Ecto neural progenitor cell (in vitro differentiated cells): ENCODE data around the gene RAD51B.

ENCODE experiments used
- DNase-seq: peaks from one replicate; pipeline ENCODE4 v3.0.0-alpha.2; 2018; ENCODE audit warnings: low spot score

The RAD51B gene

DNA sequence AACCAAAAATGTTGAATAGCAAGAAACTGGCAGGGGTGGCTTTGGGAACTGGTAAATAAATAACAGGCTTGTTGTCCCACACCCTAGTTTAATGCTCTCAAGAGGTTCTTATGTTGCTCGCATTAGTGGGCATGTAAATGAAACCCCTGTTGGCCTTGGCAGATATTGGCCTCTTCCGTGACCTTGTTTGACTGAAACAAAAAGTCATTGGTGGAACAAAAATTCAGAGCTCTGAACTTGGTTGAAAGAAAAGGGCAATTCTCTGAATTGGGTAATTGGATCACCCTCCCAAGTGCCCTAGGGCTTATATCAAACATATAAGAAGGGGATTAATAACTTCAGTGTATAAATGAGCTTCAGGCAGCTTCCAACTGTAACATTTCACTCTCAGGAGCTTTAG lies 547.1 kb downstream of the RAD51B start:
- DNase-seq = no peak

DNA sequence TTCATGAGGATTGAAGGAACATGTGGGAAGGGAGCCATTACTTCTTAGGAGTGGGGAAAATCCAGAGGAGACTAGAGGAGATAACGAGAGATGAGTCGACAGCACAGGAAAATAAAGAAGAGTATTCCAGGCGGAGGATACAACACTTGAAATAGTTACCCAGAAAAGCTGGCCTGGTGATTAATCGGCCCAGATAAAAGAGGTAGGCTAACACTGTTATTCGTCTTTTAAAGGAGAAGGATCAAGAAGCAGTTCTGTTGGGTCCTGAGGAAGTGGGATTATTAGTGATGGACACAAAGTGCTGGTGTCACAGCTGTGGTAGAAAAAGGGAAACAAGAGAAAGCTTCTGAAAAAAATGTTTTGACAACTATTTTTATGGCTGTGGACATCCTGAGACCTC lies 548.0 kb downstream of the RAD51B start:
- DNase-seq = no peak

DNA sequence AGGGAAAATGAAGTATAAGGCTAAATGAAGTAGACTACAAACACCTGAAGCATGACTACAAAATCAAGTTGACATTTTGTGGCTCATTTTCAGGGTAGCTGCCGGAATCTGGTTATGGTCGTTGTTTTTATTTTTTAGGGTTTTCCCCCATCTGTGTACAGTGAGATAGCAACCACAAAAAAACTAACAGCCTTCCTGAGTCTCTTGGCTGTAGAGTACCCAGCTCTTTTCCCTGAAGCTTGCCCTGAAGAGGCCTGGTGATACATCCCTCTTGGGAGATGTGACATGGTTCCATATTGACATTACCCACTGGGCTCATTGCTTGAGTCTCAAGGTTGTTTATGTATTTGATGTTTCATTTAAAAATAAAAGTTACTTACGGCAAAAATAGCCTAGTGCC lies 549.3 kb downstream of the RAD51B start:
- DNase-seq = no peak

DNA sequence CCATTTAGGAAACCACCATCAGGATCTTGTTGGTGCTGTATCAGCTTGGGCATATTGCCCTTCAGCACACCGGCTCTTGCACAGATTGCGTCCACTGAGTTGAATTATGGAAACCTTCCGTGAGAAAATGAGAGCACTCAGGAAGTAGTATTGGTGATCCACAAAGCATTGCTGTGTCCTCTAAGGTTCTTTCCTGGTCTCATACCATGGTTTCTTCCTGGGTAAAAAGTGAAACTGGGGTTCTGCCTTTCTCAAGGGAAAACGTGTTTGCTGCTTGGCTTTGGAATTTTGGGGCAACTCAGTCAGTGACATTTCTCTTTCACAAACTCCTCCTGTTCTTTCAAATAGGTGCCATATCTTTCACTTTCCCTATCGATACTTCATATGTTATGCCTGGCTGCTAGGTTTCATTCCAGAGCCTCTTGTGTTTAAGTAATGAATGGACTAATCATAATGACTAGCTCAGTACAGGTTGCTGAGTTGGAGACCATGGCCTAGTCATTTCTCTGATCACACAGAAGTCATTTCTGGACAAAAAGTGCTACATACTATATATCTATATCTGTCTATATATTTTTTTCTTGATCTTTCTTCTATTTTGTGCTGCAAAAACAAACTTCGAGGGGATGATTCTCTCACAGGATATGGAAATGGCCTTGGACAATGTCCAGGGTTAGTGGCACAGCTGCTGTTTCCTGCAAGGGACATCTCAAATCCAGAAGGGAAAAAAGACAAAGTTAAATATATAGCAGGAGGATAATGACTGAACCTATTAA lies 549.9 kb downstream of the RAD51B start:
- no peak for DNase-seq

DNA sequence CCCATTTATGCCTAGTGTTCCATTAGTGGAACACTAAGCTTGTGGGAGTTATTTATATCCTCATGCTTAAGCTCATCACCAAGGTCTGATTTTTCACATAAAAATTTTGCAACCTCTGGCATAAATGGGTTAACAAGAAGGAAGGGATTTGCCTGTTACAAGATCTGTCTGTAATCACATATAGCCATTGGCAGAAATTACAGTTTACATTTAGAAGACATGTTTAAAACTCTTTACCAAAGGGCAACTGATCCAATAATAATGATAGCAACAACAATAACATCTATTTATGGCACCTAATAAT lies 550.4 kb downstream of the RAD51B start:
- DNase-seq = no peak

DNA sequence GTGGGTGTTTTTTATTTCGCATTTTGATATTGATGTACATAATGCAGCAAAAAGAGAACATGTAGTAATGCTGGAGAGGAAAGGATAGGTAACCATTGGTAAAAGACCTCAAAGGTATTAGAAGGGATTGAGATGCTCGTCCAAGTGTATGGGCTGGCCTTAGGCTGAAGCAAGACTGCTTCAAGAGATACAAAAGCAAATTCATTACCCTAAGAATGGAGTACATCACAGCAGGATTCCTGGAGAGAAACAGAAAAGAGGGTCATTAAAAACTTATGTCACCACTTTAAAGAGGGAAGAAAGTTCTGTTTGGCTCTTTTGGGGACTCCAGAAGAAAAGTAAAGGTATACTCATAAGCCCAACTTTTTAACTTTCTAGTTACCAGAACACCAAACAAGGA lies 552.8 kb downstream of the RAD51B start:
- DNase-seq = no peak

DNA sequence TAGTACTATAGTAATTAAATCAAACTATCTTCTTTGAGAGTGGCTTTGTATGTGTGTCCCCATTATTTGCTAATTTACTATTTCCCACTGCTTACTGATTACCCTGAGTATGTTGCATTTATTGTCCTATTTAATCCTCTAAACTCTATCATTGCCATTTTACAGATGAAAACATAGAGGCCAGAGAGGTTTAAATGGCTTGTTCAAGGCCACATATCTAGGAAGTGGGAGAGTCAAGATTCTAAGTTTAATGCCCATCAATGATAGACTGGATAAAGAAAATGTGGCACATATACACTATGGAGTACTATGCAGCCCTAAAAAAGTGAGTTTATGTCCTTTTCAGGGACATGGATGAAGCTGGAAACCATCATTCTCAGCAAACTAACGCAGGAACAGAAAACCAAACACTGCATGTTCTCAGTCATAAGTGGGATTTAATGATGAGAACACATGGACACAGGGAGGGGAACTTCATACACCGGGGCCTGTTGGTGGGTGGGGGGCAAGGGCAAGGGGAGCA lies 553.6 kb downstream of the RAD51B start:
- no peak for DNase-seq

DNA sequence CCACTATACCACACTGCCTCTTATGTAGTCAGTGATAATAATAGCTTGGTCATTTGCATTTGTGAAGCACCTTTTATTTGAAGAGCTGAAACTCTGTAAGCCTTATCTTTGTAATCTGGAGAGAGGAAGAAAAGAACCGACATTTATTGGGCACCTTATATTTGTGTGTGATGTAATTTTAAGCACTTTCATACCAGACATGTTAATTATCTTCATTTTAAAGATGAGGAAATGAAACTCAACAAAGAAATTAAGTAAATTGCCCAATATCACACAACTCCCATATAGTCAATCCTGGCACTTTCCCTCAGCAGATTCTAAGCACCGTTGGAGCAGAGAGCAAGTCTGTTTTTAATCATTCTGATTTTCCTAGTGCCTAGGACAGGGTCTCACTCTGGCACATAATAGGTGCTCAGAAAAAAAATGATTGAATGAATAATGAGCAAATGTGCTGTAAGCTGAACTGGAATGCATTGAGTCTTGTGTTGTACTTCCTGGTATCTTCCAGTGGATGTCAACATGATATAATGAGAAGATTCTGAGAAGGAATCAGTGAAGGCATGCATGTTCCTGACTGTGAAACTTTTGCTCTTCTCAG lies 554.4 kb downstream of the RAD51B start:
- DNase-seq = no peak

DNA sequence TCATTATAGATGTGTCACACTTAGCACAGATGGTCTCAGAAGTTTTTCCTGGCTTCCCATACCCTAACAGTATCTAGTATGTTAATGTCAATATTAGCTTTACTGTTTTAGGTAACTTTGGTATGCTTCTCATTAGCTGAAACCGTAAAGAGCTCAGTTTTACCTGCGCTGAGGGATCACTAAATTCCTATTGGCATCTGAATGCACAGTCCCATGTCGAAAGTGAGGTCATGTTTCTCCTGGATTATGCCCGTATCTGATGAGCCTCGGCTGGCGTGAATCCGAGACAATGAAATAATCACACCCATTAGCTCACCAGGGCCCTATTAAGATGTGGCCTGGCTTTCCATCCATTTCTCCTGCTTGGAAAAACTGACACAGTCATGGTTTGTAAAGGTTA lies 555.1 kb downstream of the RAD51B start:
- DNase-seq = no peak

DNA sequence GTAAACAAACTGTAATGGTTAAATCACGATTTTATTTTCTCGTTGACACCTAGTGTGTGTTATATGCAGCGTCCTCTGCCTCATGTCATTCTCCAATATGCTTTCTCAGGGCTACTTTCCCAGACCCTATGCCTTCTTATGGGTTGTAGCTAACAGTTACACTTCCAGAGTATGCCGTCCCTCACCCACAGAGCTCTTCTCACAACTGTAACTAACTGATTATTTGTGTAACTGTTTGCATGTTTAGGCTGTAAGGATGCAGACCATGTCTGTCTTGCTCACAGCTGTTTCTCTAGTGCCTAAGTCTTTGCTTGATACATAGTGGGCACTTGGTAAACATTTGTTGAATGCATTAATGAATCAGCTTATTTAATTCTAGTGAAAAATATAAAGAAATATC lies 555.8 kb downstream of the RAD51B start:
- DNase-seq = no peak

DNA sequence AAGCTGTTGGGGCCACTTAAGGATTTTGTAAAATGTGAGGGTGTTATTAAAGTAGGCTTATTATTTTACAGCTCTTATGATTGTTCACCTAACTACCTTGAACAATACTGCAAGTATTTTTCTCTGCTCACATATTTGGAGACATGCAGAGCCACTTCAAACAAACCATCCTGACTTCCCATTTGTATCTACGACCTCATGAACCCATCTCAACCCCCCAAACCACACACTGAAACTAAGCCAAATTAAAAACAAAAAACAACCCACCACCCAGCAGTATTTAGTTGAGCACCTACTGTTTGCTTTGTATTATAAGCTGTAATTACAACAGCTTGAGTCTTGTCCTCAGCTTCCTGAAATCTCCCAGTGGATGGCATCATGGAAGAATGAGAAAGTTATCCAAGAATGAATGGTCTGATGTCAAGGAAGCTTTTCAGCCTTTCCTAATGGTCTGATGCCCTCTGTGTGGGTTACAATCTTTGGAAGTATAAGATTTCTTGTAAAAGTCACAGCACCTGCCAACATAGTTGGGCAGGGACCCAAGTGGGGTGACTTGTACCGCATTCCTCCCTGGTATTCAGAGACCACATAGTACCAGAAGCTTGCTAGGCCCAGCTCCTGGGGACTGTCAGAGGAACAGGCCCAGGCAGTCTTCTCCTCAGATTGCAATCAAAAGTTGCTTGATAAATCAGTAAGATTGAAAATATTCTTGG lies 556.6 kb downstream of the RAD51B start:
- no peak for DNase-seq

DNA sequence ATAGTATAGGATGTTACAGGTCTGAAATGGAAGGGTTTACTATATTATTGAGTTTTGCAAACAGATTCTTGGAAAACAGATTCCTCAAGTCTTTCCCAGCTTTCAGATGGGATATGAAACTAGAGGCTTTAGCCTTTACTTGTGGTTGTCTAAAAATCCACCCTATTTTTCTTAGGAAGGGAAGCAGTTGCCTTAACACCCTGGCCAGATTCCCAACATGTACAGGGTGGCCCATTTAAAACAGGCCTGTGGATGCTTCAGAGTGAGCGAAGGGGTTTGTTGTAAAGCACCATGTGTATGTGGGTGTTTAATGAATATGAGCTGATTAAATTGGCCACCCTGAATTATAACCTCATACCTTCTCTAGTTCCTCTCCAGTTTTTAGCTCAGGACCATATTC lies 557.4 kb downstream of the RAD51B start:
- DNase-seq = no peak

DNA sequence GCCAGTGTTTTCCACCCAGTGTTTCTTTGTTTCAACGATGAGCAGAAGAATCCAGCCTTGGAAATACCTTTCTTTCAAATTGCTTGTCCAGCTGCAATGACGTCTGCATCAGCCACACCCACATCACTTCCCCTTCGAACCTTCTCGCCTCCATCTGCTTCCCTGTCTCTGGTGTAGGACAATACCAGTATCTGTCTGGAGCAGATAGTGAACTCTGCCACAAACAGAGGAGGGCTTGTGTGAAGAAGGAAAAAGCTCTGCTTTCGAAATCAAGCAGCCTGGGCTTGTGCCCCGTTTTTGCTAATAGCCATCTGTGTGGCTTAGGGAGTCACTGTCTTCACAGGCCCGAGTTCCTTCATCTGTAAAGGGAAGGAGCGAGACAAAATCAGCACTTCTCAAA lies 557.9 kb downstream of the RAD51B start:
- DNase-seq = no peak

DNA sequence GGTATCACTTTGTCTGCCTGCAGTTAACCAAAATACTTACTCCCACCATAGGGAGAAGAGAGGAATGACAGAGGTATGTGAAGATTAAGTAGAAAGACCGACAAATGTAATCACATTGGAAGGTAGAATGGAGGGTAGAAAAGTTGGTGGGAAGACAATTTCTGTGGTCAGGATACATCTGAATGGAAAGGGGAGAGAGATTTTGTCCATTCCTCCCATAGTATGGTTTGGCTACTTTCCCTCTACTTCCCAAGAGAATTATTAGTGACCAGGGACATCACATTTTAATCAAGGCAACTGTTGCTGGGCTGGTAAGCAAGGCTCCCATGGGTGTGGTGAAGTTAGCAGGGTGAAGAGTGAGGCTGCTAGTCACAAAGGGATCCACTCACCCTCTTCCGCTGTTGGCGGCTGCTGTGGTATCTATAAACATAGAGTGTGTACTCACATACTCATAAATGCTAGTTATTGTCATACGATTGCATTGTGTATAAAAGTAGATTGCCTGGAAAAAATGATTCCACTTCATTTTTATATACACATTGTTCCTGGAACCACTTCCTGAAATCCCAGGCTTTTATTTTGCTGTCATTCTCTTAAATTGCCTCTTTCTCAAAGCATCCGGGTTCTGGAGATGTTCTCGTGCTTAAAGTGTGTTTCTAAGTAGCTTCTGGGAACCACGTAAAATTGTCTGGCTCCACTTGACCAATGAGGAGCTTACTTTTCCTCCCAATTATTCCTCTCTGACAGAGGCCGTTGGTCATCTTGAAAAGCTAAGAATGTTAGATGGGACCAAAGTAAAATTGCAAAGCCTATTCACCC lies 560.1 kb downstream of the RAD51B start:
- no peak for DNase-seq

DNA sequence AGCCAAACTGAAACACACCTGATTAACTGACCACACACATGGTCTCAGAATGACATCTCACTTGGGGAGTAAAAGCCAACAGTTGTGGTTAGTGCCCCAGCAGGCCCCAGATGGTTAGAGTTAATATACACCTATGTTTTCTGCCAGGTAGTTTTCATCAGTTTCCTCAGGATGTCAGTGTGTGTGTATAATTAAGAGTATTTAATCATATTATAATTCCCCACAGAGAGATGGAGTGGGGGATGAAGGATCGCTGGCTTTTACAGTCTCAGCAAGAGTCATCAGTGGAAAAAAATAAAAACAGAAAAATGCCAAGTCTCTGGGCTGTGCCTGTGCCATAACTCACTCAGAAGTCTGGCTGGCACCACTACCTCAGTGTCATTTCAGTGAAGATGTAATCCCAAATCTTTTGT lies 560.8 kb downstream of the RAD51B start:
- no peak for DNase-seq

DNA sequence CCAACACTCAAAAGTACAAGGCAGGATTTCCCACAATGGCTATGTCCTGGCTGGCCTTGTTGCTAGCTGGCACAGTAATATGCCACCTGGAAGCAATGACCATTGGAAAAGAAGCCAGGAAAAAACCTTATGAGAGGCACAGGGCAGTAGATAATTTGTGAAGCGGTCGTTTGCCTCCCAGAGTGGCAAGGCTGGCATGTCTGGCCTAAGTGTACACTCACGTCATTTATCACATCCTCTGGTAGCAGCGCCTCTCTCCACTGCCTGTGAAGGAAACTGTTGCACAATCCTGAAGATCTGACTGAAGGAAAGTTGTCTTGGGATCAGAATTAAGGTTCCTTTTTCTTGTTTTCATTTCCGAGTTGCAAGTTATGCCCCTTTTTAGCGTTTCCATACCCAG lies 564.8 kb downstream of the RAD51B start:
- no peak for DNase-seq

DNA sequence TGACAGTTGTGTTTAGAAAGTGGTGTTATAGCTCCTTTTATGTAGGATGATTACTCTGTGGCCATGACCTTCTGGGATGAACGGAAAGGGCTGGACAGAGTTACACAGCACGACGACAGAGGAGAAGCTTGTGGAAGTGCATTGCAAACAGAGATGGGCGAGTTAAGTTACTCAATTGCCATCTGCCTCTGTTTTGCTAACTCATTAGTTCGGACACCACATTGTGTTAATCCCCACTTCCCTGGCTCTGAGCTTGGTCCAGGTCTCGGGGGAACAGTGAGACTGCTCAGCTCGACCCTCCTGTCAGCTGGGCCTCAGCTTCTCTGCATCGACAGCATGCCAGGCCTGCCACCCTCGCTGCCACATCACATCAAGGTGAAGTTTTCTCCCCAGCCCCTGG lies 565.3 kb downstream of the RAD51B start:
- no peak for DNase-seq

DNA sequence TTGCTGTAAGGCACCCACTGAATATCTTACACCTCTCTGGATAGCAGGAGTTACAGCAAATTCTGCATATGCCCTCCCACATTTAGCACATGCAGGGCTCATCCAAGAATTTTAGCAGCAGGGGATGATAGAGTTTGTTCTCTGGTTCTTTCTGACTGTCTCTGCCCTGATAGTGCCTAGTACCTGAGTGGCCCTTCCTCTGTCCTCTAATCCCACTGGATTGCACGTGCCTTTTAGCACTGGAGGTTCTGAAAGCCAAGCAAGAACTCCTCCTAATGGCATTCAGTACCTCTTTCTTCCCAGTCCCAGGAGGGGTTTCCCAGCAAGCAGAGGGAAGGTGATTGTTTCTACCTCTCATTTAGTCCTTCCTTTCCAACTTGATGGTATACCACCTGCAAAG lies 566.9 kb downstream of the RAD51B start:
- no peak for DNase-seq

DNA sequence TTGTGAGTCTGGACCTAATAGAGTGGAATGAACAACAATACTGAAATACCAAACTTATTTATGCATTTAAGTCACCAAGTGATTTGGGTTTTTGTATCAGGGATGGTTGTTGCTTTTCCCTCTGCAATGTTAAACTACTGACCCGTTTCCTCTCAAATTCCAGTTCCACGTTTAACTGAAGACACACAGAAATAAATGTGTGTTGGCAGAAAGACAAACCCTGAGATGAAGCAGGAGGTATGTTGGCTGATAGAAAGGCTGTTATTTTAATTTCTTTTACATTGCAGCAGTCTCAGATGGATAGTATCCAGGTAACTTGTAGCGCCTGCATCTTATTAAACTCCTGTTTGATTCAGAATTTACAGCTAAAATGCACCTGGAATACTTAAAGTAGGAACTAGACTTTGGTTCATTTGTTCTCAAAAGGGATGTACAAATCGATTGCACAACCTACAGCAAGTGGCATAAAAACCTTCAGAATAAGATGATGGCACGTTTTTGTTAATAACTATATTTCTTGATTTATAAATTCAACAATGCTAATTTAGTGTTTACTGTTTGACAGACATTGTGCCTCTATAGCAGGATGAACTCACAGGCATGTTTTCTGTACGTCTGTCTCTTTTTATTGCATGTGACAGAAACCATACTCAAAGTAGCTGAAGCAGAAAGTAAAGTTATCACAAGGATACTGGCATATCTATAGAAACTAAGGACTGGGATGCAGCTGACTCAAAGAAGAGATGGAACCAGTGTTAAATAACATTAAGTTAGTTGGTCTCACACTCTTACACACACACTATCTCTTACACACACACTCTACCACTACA lies 567.6 kb downstream of the RAD51B start:
- DNase-seq = no peak

DNA sequence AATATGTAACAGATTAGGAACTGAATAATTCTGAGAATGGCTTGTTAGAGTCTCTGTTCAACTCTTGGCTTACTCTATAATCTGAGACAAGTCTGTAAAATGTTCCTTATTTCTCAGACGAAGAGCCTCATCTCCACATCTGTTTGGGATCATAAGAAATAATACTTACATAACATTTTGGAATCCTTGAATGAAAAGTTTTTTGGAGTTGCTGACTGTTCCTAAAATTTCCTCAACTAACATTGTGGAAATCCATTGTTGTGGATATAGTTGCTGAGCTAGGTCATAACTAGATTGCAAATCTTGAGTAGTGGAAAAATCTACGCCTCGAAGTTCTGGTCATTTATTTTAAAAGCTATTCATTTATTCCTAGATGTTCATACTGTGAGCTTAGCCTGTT lies 570.4 kb downstream of the RAD51B start:
- DNase-seq = no peak

DNA sequence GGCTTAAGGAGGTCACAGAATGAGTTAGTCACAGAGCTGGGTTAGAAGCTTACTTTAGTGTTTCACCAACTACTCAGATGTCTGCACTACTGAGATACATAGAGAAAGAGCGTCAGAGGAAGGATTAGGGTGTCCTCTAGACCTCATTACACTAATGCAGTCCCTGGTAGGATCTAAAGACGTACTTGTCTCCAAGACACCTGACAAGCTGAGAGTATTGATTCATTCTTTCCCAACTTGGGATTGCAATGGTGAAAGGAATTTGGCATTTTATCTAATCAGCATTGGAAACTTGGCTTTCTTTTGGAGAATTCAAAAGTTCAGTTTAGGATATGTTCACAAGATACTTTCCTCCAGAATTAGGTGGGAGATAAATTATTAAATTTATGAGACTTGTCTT lies 571.2 kb downstream of the RAD51B start:
- DNase-seq = no peak
